K562 (cell line): Measurements from ENCODE around the gene LRRC61. TPM values are rescaled to one million over a fixed set of nuclear protein-coding genes. Genes with fewer than 3 reads are reported as not detected.
A peak's percentile ranks its signal among the peaks of the same experiment; 100 is the strongest.

Experiments used
- CHD1 ChIP-seq: fragments of 200-600 bp; sonication (generic); IDR thresholded peaks from one replicate; pipeline ENCODE4 v1.6.1; 2012; ENCODE audit warnings: mild to moderate bottlenecking, moderate library complexity, low read length, inconsistent platforms
- CREB3L1 ChIP-seq: fragments of 450-650 bp; IDR thresholded peaks from 2 replicates; pipeline ENCODE4 v1.6.1; 2014; ENCODE audit warnings: low read depth, mild to moderate bottlenecking, moderate library complexity, borderline replicate concordance
- CREM ChIP-seq: IDR thresholded peaks from 2 replicates; pipeline ENCODE4 v1.6.1; 2014; ENCODE audit warnings: antibody characterized with exemption, low read depth
- EHMT2 ChIP-seq: fragments of 450-650 bp; IDR thresholded peaks from 2 replicates; pipeline ENCODE4 v1.6.1; 2018; ENCODE audit warnings: antibody characterized with exemption
- ESRRB ChIP-seq: fragments of 250-450 bp; sonication (Bioruptor Pico); IDR thresholded peaks from 2 replicates; pipeline ENCODE4 v1.5.0; 2020; ENCODE audit warnings: mild to moderate bottlenecking, moderate library complexity, borderline replicate concordance
- HMG20B ChIP-seq: fragments of 250-450 bp; sonication (Bioruptor Pico); IDR thresholded peaks from 2 replicates; pipeline ENCODE4 v1.5.0; 2021; ENCODE audit warnings: mild to moderate bottlenecking
- JUND ChIP-seq, 2 experiments: IDR thresholded peaks; 2 replicates in 1 of 2; 3 replicates in 1 of 2; pipeline ENCODE4 v1.6.1; 2011; ENCODE audit warnings: borderline replicate concordance in 2 of 2, low read depth in 2 of 2, low read length in 2 of 2, improper control_type of control experiment in 1 of 2, missing biosample characterization in 1 of 2, missing genetic modification characterization in 1 of 2, missing genetic modification reagents in 1 of 2
- MIER1 ChIP-seq: fragments of 450-650 bp; IDR thresholded peaks from 2 replicates; pipeline ENCODE4 v1.6.1; 2016; ENCODE audit warnings: antibody characterized with exemption, mild to moderate bottlenecking, low read depth
- MTA1 ChIP-seq: fragments of 450-650 bp; IDR thresholded peaks from 2 replicates; pipeline ENCODE4 v1.6.1; 2017; ENCODE audit warnings: borderline replicate concordance
- NCOR1 ChIP-seq: fragments of 450-650 bp; IDR thresholded peaks from 2 replicates; pipeline ENCODE4 v1.6.1; 2016; ENCODE audit warnings: mild to moderate bottlenecking, moderate library complexity
- RBM15 ChIP-seq: fragments of 200-400 bp; formaldehyde crosslinking; IDR thresholded peaks from 2 replicates; pipeline ENCODE4 v1.6.1; 2018; ENCODE audit warnings: mild to moderate bottlenecking, low read length, moderate library complexity; ENCODE audit not compliant: insufficient read depth
- RBM17 ChIP-seq: fragments of 200-400 bp; formaldehyde crosslinking; IDR thresholded peaks from 2 replicates; pipeline ENCODE4 v1.6.1; 2017; ENCODE audit warnings: low read depth, mild to moderate bottlenecking, low read length, borderline replicate concordance
- SMARCA4 ChIP-seq: fragments of 450-650 bp; IDR thresholded peaks from 2 replicates; pipeline ENCODE4 v1.6.1; 2016
- SRSF7 ChIP-seq: fragments of 200-400 bp; formaldehyde crosslinking; optimal IDR thresholded peaks from 2 replicates; pipeline ENCODE3; 2017; ENCODE audit warnings: mild to moderate bottlenecking, low read depth, low read length
- TCF3 ChIP-seq: sonication (generic); formaldehyde crosslinking; IDR thresholded peaks from 2 replicates; pipeline ENCODE4 v1.4.0; 2020; ENCODE audit warnings: mild to moderate bottlenecking, missing genetic modification reagents
- polyA plus RNA-seq, 8 experiments: library from polyadenylated mRNA; depleted of rRNA in 4 of 8; stranded (reverse) in 5 of 8; unstranded in 3 of 8; fragments of >200 nt; fragmentation: Nextera tagmentation in 2 of 8; fragmentation: Illumina TruSeq in 1 of 8; extraction: Ambion mirVana in 2 of 8; extraction: Trizol in 1 of 8; gene quantifications; 2 replicates each; pipeline versions ENCODE4 v1.2.1 to v1.2.3, GENCODE V29; 2011 to 2014; ENCODE audit warnings: inconsistent platforms in 1 of 8, missing spikeins in 1 of 8
- total RNA-seq, 7 experiments: library from RNA; depleted of rRNA in 6 of 7; stranded (reverse); fragments of >200 nt in 6 of 7; fragmentation: Illumina TruSeq in 2 of 7; extraction: Trizol in 2 of 7; gene quantifications; 2 replicates each; pipeline versions ENCODE4 v1.2.1 to v1.2.3, GENCODE V29; 2011 to 2021; ENCODE audit warnings: low replicate concordance in 1 of 7
- TF ChIP-seq, protein P1 (sequence below): fragments of 450-650 bp; IDR thresholded peaks from 2 replicates; pipeline ENCODE4 v1.6.1; 2018; ENCODE audit warnings: mild to moderate bottlenecking, low read depth; ENCODE audit not compliant: partially characterized antibody
- TF ChIP-seq, protein P2 (sequence below), 2 experiments: fragments of 450-650 bp; formaldehyde crosslinking in 1 of 2; IDR thresholded peaks; 2 replicates each; pipeline versions ENCODE4 v1.4.0 to v1.6.1; 2014 to 2020; ENCODE audit warnings: mild to moderate bottlenecking in 2 of 2, borderline replicate concordance in 1 of 2, low read depth in 1 of 2

LRRC61 gene
- total and polyA plus RNA-seq, 9 of the 15 experiments (the other 6 are each of a cell fraction or from before 2014, with no cell fraction given), result 1.3 to 55.2 (median 35.2) TPM

DNA sequence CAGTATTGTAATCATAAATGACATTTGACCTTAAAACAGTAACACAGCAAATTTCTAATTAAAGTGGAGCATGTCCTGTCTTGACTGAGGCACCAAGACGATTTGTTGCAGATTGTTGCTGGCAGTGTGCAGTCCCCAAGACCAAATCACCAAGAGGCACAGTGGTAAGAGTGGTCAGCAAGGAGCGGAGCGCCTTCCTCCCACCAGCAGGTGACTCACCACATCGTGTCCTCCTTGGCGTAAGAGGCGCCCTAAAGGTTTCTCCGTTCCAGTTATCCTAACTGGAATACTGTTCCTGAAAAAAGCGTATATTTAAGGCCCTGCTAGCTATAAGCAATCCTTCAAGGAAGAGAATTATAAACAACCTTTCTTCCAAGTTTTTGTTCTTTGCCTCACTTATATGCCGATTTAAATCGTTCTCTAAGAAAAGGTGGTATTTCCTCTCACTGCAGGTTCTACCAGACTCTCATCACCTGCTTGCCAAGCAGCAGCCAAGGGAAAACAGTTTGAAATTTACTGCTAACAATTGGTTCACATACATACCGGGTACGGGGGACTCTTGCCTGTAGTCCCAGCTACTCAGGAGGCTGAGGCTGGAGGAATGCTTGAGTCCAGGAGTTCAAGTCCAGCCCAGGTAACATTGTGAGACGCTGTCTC is 34.7 kb downstream of the LRRC61 start (continued):
- no peak for TF ChIP-seq CREB3L1
- peak; percentile 42; the same call in 1 of the 2 replicates for TF ChIP-seq MTA1
- TF ChIP-seq JUND (IDR thresholded peaks at IDR 0.05; ENCODE audit: borderline replicate concordance, low read depth, low read length), result peak; percentile 94
- peak; percentile 90; the same call in 2 of the 3 replicates for TF ChIP-seq JUND (tag; IDR thresholded peaks at IDR 0.05; ENCODE audit: borderline replicate concordance, low read depth, low read length)
- no peak for TF ChIP-seq RBM17
- no peak for TF ChIP-seq HMG20B (CRISPR knock-in tag)
- TF ChIP-seq, protein P1, sequence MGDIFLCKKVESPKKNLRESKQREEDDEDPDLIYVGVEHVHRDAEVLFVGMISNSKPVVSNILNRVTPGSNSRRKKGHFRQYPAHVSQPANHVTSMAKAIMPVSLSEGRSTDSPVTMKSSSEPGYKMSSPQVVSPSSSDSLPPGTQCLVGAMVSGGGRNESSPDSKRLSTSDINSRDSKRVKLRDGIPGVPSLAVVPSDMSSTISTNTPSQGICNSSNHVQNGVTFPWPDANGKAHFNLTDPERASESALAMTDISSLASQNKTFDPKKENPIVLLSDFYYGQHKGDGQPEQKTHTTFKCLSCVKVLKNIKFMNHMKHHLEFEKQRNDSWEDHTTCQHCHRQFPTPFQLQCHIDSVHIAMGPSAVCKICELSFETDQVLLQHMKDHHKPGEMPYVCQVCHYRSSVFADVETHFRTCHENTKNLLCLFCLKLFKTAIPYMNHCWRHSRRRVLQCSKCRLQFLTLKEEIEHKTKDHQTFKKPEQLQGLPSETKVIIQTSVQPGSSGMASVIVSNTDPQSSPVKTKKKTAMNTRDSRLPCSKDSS, result no peak
- peak; percentile 49 for TF ChIP-seq CREM
- no peak for TF ChIP-seq TCF3 (CRISPR knock-in tag)
- no peak for TF ChIP-seq RBM15
- no peak for TF ChIP-seq NCOR1
- no peak for TF ChIP-seq ESRRB (CRISPR knock-in tag)
- TF ChIP-seq SRSF7, result no peak
- no peak for TF ChIP-seq CHD1
- peak; percentile 76 for TF ChIP-seq SMARCA4
- TF ChIP-seq EHMT2, result peak; percentile 58; the same call in 1 of the 2 replicates
- no peak for TF ChIP-seq MIER1
- TF ChIP-seq, protein P2, sequence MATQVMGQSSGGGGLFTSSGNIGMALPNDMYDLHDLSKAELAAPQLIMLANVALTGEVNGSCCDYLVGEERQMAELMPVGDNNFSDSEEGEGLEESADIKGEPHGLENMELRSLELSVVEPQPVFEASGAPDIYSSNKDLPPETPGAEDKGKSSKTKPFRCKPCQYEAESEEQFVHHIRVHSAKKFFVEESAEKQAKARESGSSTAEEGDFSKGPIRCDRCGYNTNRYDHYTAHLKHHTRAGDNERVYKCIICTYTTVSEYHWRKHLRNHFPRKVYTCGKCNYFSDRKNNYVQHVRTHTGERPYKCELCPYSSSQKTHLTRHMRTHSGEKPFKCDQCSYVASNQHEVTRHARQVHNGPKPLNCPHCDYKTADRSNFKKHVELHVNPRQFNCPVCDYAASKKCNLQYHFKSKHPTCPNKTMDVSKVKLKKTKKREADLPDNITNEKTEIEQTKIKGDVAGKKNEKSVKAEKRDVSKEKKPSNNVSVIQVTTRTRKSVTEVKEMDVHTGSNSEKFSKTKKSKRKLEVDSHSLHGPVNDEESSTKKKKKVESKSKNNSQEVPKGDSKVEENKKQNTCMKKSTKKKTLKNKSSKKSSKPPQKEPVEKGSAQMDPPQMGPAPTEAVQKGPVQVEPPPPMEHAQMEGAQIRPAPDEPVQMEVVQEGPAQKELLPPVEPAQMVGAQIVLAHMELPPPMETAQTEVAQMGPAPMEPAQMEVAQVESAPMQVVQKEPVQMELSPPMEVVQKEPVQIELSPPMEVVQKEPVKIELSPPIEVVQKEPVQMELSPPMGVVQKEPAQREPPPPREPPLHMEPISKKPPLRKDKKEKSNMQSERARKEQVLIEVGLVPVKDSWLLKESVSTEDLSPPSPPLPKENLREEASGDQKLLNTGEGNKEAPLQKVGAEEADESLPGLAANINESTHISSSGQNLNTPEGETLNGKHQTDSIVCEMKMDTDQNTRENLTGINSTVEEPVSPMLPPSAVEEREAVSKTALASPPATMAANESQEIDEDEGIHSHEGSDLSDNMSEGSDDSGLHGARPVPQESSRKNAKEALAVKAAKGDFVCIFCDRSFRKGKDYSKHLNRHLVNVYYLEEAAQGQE (IDR thresholded peaks at IDR 0.05; ENCODE audit: borderline replicate concordance), result peak; percentile 53; the same call in 1 of the 2 replicates
- TF ChIP-seq, protein P2 (CRISPR knock-in tag; IDR thresholded peaks at IDR 0.05; ENCODE audit: low read depth), result no peak
